GM12872 (cell line): ENCODE results near the gene ACSF2.

ENCODE experiments used
- CTCF ChIP-seq: IDR thresholded peaks from 3 replicates; pipeline ENCODE4 v1.5.1; 2011; ENCODE audit warnings: low read depth, mild to moderate bottlenecking, low read length, moderate library complexity; ENCODE audit not compliant: insufficient read depth

The ACSF2 gene

DNA sequence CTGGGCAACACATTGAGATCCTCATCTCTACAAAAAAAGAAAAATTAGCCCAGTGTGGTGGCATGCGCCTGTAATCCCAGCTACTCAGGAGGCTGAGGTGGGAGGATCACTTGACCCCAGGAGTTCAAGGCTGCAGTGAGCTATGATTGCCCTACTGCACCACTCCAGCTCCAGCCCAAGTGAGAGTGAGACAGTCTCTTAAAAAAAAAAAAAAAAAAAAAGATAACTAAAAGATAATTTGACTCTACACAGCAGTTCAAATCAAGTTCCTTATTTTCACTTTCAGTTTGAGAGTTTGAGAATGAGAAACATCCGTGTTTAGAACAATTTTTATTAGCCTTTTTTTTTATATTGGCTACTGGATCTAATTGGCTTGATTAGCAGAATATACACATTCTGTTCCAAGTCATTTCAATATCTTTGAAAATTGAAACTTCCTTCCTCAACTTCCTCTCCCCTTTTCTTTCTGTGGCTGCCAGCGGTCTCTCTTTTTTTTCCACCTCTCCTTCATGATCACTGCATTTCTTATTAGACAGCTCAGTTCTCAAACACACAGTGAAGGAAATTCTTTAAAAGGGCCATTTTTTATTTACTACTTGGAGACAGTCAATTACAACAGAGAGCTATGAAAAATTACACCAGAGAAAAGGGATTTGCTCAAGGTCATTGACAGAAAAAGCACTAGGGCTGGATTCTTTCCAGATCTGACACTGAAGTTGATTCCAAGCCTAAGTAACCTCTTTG lies 4.5 kb upstream of the ACSF2 start:
- TF ChIP-seq CTCF = no peak

DNA sequence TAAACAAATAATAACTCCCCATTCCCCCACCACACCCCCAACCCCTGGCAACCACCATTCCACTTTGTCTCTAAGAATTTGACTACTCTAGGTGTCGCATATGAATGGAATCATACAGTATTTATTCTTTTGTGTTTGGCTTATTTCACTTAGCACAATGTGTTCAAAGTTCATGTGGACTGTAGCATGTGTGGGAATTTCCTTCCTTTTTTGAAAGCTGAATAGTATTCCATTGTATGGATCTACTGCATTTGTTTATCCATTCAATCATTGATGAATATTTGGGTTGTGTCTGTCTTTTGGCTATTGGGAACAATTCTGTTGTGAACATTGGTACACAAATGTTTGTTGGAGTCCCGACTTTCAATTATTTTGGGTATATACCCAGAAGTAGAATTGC lies 3.3 kb upstream of the ACSF2 start:
- no peak for TF ChIP-seq CTCF

DNA sequence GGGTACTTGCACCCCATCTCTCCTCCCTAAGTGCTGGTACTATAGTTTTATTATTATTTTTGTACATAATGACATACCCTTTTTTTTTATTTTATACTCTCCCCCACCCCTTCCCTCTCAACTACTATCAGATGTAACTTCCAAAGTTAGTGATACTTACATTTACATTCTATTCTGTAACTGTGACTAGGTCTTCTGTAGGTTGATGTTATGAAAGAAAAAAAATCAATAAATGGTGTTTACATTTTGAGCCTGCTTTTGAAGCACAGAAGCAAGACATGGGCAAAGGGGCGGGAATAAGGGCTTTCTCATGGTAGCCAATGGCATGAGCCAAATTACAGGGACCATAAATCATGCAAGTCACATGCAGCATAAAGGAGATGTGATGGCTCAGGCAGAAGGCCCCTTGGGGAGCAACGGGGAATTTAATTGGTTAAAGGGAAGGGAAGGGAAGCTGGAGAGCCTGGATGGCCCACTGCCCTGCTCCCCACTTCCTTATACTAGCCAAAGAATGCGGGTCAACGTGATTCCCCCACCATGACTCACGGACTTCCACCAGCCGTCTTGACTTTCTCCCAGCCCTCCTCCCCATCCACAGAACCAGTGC lies 2.4 kb upstream of the ACSF2 start:
- TF ChIP-seq CTCF = no peak

- TF ChIP-seq CTCF = no peak
Measured at GRCh38 chr17:50424246-50424995, 1.6 kb upstream of the ACSF2 start.

- no peak for TF ChIP-seq CTCF
Measured at GRCh38 chr17:50424996-50425681, 879 bp upstream of the ACSF2 start.

DNA sequence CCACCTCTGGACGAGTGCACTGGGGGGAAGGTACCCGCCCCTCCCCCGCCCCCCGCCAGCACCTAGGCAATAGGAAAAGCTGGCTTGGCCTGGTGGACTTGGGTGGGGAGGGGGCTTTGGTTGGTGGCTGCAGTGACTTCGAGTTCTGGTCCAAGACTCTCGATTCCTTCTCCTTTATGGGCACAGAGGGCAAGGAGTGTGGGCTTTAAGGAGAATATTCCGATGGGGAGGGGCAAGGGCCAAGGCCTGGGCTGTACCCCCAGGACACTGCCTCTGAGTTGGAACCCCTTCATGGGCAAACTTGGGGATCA lies 409 bp downstream of the ACSF2 start:
- TF ChIP-seq CTCF = no peak
